HEK293 (cell line): ENCODE measurements around the gene LRRC8C.

ENCODE experiments used
- GLIS2 ChIP-seq: fragments of 450-650 bp; formaldehyde crosslinking; IDR thresholded peaks from 2 replicates; pipeline ENCODE4 v1.5.1; 2016; ENCODE audit warnings: missing biosample characterization, missing genetic modification characterization
- KLF1 ChIP-seq: fragments of 450-650 bp; formaldehyde crosslinking; IDR thresholded peaks from 2 replicates; pipeline ENCODE4 v1.5.1; 2016; ENCODE audit warnings: missing biosample characterization, missing genetic modification characterization
- KLF17 ChIP-seq: fragments of 450-650 bp; formaldehyde crosslinking; IDR thresholded peaks from 2 replicates; pipeline ENCODE4 v1.5.1; 2016; ENCODE audit warnings: missing biosample characterization, missing genetic modification characterization
- PRDM10 ChIP-seq: fragments of 450-650 bp; formaldehyde crosslinking; IDR thresholded peaks from 2 replicates; pipeline ENCODE4 v1.5.1; 2016; ENCODE audit warnings: missing biosample characterization, missing genetic modification characterization
- PRDM2 ChIP-seq: fragments of 450-650 bp; formaldehyde crosslinking; IDR thresholded peaks from 2 replicates; pipeline ENCODE4 v1.5.1; 2016; ENCODE audit warnings: missing biosample characterization, missing genetic modification characterization, borderline replicate concordance
- ZBTB21 ChIP-seq: fragments of 450-650 bp; formaldehyde crosslinking; IDR thresholded peaks from 2 replicates; pipeline ENCODE4 v1.5.1; 2017; ENCODE audit warnings: missing biosample characterization, missing genetic modification characterization
- ZBTB44 ChIP-seq: fragments of 450-650 bp; IDR thresholded peaks from 2 replicates; pipeline ENCODE4 v1.5.1; 2018; ENCODE audit warnings: missing biosample characterization, mild to moderate bottlenecking, missing genetic modification characterization
- ZBTB48 ChIP-seq: fragments of 450-650 bp; formaldehyde crosslinking; IDR thresholded peaks from 2 replicates; pipeline ENCODE4 v1.5.1; 2016; ENCODE audit warnings: missing biosample characterization, missing genetic modification characterization
- ZFHX2 ChIP-seq: fragments of 450-650 bp; formaldehyde crosslinking; conservative IDR thresholded peaks from 2 replicates; pipeline ENCODE4 v1.5.1; 2016; ENCODE audit warnings: missing biosample characterization, missing genetic modification characterization
- ZFP37 ChIP-seq: fragments of 450-650 bp; formaldehyde crosslinking; IDR thresholded peaks from 2 replicates; pipeline ENCODE4 v1.5.1; 2016; ENCODE audit warnings: missing biosample characterization, missing genetic modification characterization
- ZFP69B ChIP-seq: fragments of 450-650 bp; formaldehyde crosslinking; IDR thresholded peaks from 2 replicates; pipeline ENCODE4 v1.5.1; 2016; ENCODE audit warnings: missing biosample characterization, missing genetic modification characterization
- ZNF24 ChIP-seq: fragments of 450-650 bp; formaldehyde crosslinking; IDR thresholded peaks from 2 replicates; pipeline ENCODE4 v1.5.1; 2016; ENCODE audit warnings: missing biosample characterization, missing genetic modification characterization
- ZNF366 ChIP-seq: fragments of 450-650 bp; formaldehyde crosslinking; conservative IDR thresholded peaks from 2 replicates; pipeline ENCODE4 v1.5.1; 2016; ENCODE audit warnings: missing biosample characterization, missing genetic modification characterization
- ZNF398 ChIP-seq: fragments of 450-650 bp; formaldehyde crosslinking; IDR thresholded peaks from 2 replicates; pipeline ENCODE4 v1.5.1; 2017; ENCODE audit warnings: missing biosample characterization, missing genetic modification characterization
- ZNF404 ChIP-seq: fragments of 450-650 bp; formaldehyde crosslinking; IDR thresholded peaks from 2 replicates; pipeline ENCODE4 v1.5.1; 2017; ENCODE audit warnings: missing biosample characterization, missing genetic modification characterization
- ZNF416 ChIP-seq: fragments of 450-650 bp; formaldehyde crosslinking; IDR thresholded peaks from 2 replicates; pipeline ENCODE4 v1.5.1; 2016; ENCODE audit warnings: missing biosample characterization, missing genetic modification characterization
- ZNF548 ChIP-seq: fragments of 450-650 bp; formaldehyde crosslinking; IDR thresholded peaks from 2 replicates; pipeline ENCODE4 v1.5.1; 2016; ENCODE audit warnings: missing biosample characterization, missing genetic modification characterization
- ZNF600 ChIP-seq: fragments of 450-650 bp; formaldehyde crosslinking; IDR thresholded peaks from 2 replicates; pipeline ENCODE4 v1.5.1; 2016; ENCODE audit warnings: missing biosample characterization, missing genetic modification characterization
- ZNF660 ChIP-seq: fragments of 450-650 bp; IDR thresholded peaks from 2 replicates; pipeline ENCODE4 v1.5.1; 2018; ENCODE audit warnings: missing biosample characterization, mild to moderate bottlenecking, missing genetic modification characterization
- ZNF692 ChIP-seq: fragments of 450-650 bp; formaldehyde crosslinking; IDR thresholded peaks from 2 replicates; pipeline ENCODE4 v1.5.1; 2016; ENCODE audit warnings: missing biosample characterization, missing genetic modification characterization

LRRC8C gene

GRCh38 chr1:89739013-89739843 is 106.3 kb downstream of the LRRC8C start (continued):
- TF ChIP-seq KLF17 (0 out of 2 replicates have a peak, but pooled peaks have one; percentile 39), PRDM10 (tag by site-specific recombination) (peak; percentile 68), ZBTB48 (tag by site-specific recombination) (0 out of 2 replicates have a peak, but pooled peaks have one; percentile 14), ZNF660 (tag by site-specific recombination) (peak; percentile 76; the same call in 1 of the 2 replicates), ZBTB21 (tag by site-specific recombination) (peak; percentile 91), KLF1 (tag by site-specific recombination) (no peak), ZFP69B (tag by site-specific recombination) (0 out of 2 replicates have a peak, but pooled peaks have one; percentile 48), GLIS2 (tag by site-specific recombination) (peak; percentile 71), ZNF692 (peak; percentile 61; the same call in 1 of the 2 replicates), ZFP37 (tag by site-specific recombination) (peak; percentile 37; the same call in 1 of the 2 replicates), PRDM2 (tag by site-specific recombination) (no peak), ZNF404 (tag by site-specific recombination) (no peak), ZBTB44 (tag by site-specific recombination) (no peak), ZNF398 (tag by site-specific recombination) (peak; percentile 97), ZNF24 (tag by site-specific recombination) (peak; percentile 58; the same call in 1 of the 2 replicates), ZNF600 (tag by site-specific recombination) (0 out of 2 replicates have a peak, but pooled peaks have one; percentile 12), ZNF366 (tag by site-specific recombination) (peak; percentile 90), ZFHX2 (peak; percentile 87), ZNF416 (tag by site-specific recombination) (peak; percentile 56; the same call in 1 of the 2 replicates), ZNF548 (no peak)
- TF ChIP-seq, all 188 proteins: peak for 25
